Osteoblast (primary cell): ENCODE data around the gene SLC22A7. TPM values are rescaled to one million over a fixed set of nuclear protein-coding genes. Genes with fewer than 3 reads are reported as not detected.

Source experiments
- DNase-seq: peaks from one replicate; pipeline ENCODE4 v3.0.0; 2011; ENCODE audit warnings: low spot score, mixed read lengths; ENCODE audit not compliant: insufficient read length; ENCODE audit errors: missing footprints
- H2AFZ ChIP-seq: 2 replicates; pipeline ENCODE4 v1.6.0; 2011; ENCODE audit warnings: mild to moderate bottlenecking, low read length
- H3K27ac ChIP-seq: 2 replicates; pipeline ENCODE4 v1.5.1; 2011; ENCODE audit warnings: mild to moderate bottlenecking, low read depth, low read length, moderate library complexity
- H3K27me3 ChIP-seq: 2 replicates; pipeline ENCODE4 v1.6.0; 2012; ENCODE audit warnings: mild to moderate bottlenecking, control low read depth, inconsistent platforms, low read length, moderate library complexity; ENCODE audit not compliant: insufficient read depth
- H3K36me3 ChIP-seq: 2 replicates; pipeline ENCODE4 v1.5.1; 2011; ENCODE audit warnings: mild to moderate bottlenecking, low read length, control low read depth, moderate library complexity; ENCODE audit not compliant: insufficient read depth
- H3K4me1 ChIP-seq: 2 replicates; pipeline ENCODE4 v1.5.1; 2011; ENCODE audit warnings: mild to moderate bottlenecking, low read length, control low read depth, moderate library complexity; ENCODE audit not compliant: insufficient read depth
- H3K4me2 ChIP-seq: 2 replicates; pipeline ENCODE4 v1.6.0; 2011; ENCODE audit warnings: mild to moderate bottlenecking, low read length; ENCODE audit not compliant: insufficient read depth
- H3K4me3 ChIP-seq: fragments of 200-600 bp; sonication (generic); 3 replicates; pipeline ENCODE4 v1.5.1; 2012; ENCODE audit warnings: mild to moderate bottlenecking, low read length, inconsistent platforms; ENCODE audit not compliant: insufficient read depth
- H3K79me2 ChIP-seq: 2 replicates; pipeline ENCODE4 v1.6.0; 2012; ENCODE audit warnings: mild to moderate bottlenecking, low read length, control low read depth, inconsistent platforms; ENCODE audit not compliant: insufficient read depth
- H3K9me3 ChIP-seq: 2 replicates; pipeline ENCODE4 v1.5.1; 2011; ENCODE audit warnings: low read depth, low read length, control low read depth
- H4K20me1 ChIP-seq: 2 replicates; pipeline ENCODE4 v1.6.0; 2012; ENCODE audit warnings: mild to moderate bottlenecking, low read length, control low read depth; ENCODE audit not compliant: insufficient read depth
- CTCF ChIP-seq: IDR thresholded peaks from 2 replicates; pipeline ENCODE4 v1.5.1; 2011; ENCODE audit warnings: mild to moderate bottlenecking, low read depth, low read length, moderate library complexity; ENCODE audit errors: extremely low read depth
- total RNA-seq: library from RNA; depleted of rRNA; stranded (reverse); fragments of >200 nt; gene quantifications from 2 replicates; pipeline ENCODE4 v1.2.3, GENCODE V29; 2012

SLC22A7 gene
- total RNA-seq, 1 donor = not detected

- Histone ChIP-seq H3K4me1 (no peaks in the 10 kb centered on the region), H3K27me3 (peaks cover 13% of the 10 kb centered on the region), H3K9me3 (no peaks in the 10 kb centered on the region), H3K4me3 (no peak overlapping the region), H3K79me2 (no peaks in the 10 kb centered on the region), H3K27ac (no peak overlapping the region), H3K4me2 (no peak overlapping the region), H4K20me1 (no peaks in the 10 kb centered on the region), H2AFZ (no peak overlapping the region), H3K36me3 (no peaks in the 10 kb centered on the region)
- peak; percentile 59 for DNase-seq
- no peak for TF ChIP-seq CTCF
These were observed 40.5 kb upstream of the SLC22A7 start for GRCh38 chr6:43257367-43258145.

- Histone ChIP-seq H3K79me2 (no peaks in the 10 kb centered on the region), H3K27me3 (peaks cover 10% of the 10 kb centered on the region), H2AFZ (no peak overlapping the region), H3K4me1 (no peaks in the 10 kb centered on the region), H3K27ac (no peak overlapping the region), H3K4me2 (no peak overlapping the region), H3K4me3 (no peak overlapping the region), H4K20me1 (no peaks in the 10 kb centered on the region), H3K36me3 (no peaks in the 10 kb centered on the region), H3K9me3 (no peaks in the 10 kb centered on the region)
- TF ChIP-seq CTCF = no peak
- DNase-seq = peak; percentile 68
These were observed 39.9 kb upstream of the SLC22A7 start for GRCh38 chr6:43258180-43258579.

- no peaks in the 10 kb centered on the region for H3K36me3 ChIP-seq
- H3K79me2 ChIP-seq = no peaks in the 10 kb centered on the region
- no peak for TF ChIP-seq CTCF
- H3K27me3 ChIP-seq = peaks cover 9% of the 10 kb centered on the region
- no peaks in the 10 kb centered on the region for H3K4me1 ChIP-seq
- DNase-seq = peak; percentile 71
- no peaks in the 10 kb centered on the region for H3K9me3 ChIP-seq
- no peak overlapping the region for H3K4me2 ChIP-seq
- no peak overlapping the region for H3K4me3 ChIP-seq
- no peak overlapping the region for H3K27ac ChIP-seq
- H4K20me1 ChIP-seq = no peaks in the 10 kb centered on the region
- no peak overlapping the region for H2AFZ ChIP-seq
These were observed 39.0 kb upstream of the SLC22A7 start for GRCh38 chr6:43258807-43259686.

GRCh38 chr6:43260791-43261190 is 37.3 kb upstream of the SLC22A7 start:
- DNase-seq = peak; percentile 62
- H3K27ac ChIP-seq = no peak overlapping the region
- no peak overlapping the region for H3K4me2 ChIP-seq
- H2AFZ ChIP-seq = no peak overlapping the region
- no peaks in the 10 kb centered on the region for H3K9me3 ChIP-seq
- no peaks in the 10 kb centered on the region for H3K36me3 ChIP-seq
- no peak overlapping the region for H3K4me3 ChIP-seq
- no peaks in the 10 kb centered on the region for H4K20me1 ChIP-seq
- H3K27me3 ChIP-seq = peaks cover 9% of the 10 kb centered on the region
- no peaks in the 10 kb centered on the region for H3K79me2 ChIP-seq
- H3K4me1 ChIP-seq = no peaks in the 10 kb centered on the region
- TF ChIP-seq CTCF = no peak
